GM18520 (cell line): ENCODE results near the gene ZBTB24.
A peak's percentile ranks its signal among the peaks of the same experiment; 100 is the strongest.
"Not testable (repeated sequence)": the region's sequence is repeated elsewhere in the genome, so short reads cannot be mapped to it uniquely, and the experiment has no call there.

Experiments used
- ATAC-seq: cut with Tn5 transposase; IDR thresholded peaks from one replicate; pipeline ENCODE4 v1.9.1; 2021; ENCODE audit not compliant: unreplicated experiment

ZBTB24 gene

GRCh38 chr6:109472132-109472995 is 10.7 kb downstream of the ZBTB24 start:
- no peak for ATAC-seq

- ATAC-seq = peak; percentile 35
Observed at GRCh38 chr6:109471105-109471810, 11.8 kb downstream of the ZBTB24 start.

GRCh38 chr6:109469591-109470189 is 13.3 kb downstream of the ZBTB24 start:
- ATAC-seq = no peak

- no peak for ATAC-seq
Observed at GRCh38 chr6:109467696-109468095, 15.3 kb downstream of the ZBTB24 start.

GRCh38 chr6:109466212-109466923 is 16.7 kb downstream of the ZBTB24 start:
- ATAC-seq = no peak

GRCh38 chr6:109465772-109466171 is 17.2 kb downstream of the ZBTB24 start:
- ATAC-seq = no peak

GRCh38 chr6:109461733-109462526 is 21.1 kb downstream of the ZBTB24 start:
- no peak for ATAC-seq

GRCh38 chr6:109461205-109461604 is 21.8 kb downstream of the ZBTB24 start:
- ATAC-seq = not testable (repeated sequence)

GRCh38 chr6:109460161-109460829 is 22.7 kb downstream of the ZBTB24 start:
- no peak for ATAC-seq

- ATAC-seq = peak; percentile 28
Observed at GRCh38 chr6:109458774-109459531, 24.1 kb downstream of the ZBTB24 start.

- ATAC-seq = no peak
Observed at GRCh38 chr6:109457562-109457996, 25.4 kb downstream of the ZBTB24 start.

GRCh38 chr6:109456710-109457561 is 26.1 kb downstream of the ZBTB24 start:
- ATAC-seq = no peak

- no peak for ATAC-seq
Observed at GRCh38 chr6:109456111-109456583, 26.9 kb downstream of the ZBTB24 start.

GRCh38 chr6:109455437-109456110 is 27.4 kb downstream of the ZBTB24 start, which contains the start of gene MICAL1:
MICAL1 (minus strand) TSS chr6:109455772; CDS start chr6:109454196, 1,576 bp downstream.
- peak; percentile 53 for ATAC-seq

GRCh38 chr6:109454496-109455436 is 28.3 kb downstream of the ZBTB24 start:
- ATAC-seq = no peak
